GM19463 (cell line): ENCODE results near the gene CHN2.

Experiments
- ATAC-seq: cut with Tn5 transposase; IDR thresholded peaks from one replicate; pipeline ENCODE4 v1.9.1; 2021; ENCODE audit warnings: mild to moderate bottlenecking, moderate library complexity; ENCODE audit not compliant: unreplicated experiment

The CHN2 gene

GRCh38 chr7:29355388-29355787, 160.8 kb downstream of the CHN2 start:
- ATAC-seq, result no peak

GRCh38 chr7:29356631-29357030, 162.1 kb downstream of the CHN2 start:
- ATAC-seq, result no peak

- no peak for ATAC-seq
Measured at GRCh38 chr7:29359482-29360093, 165.0 kb downstream of the CHN2 start.

GRCh38 chr7:29360633-29361625, 166.4 kb downstream of the CHN2 start:
- ATAC-seq, result no peak

GRCh38 chr7:29362380-29362779, 167.8 kb downstream of the CHN2 start:
- no peak for ATAC-seq

GRCh38 chr7:29363636-29364425, 169.3 kb downstream of the CHN2 start:
- no peak for ATAC-seq

- no peak for ATAC-seq
Measured at GRCh38 chr7:29364661-29365060, 170.1 kb downstream of the CHN2 start.

- ATAC-seq, result no peak
Measured at GRCh38 chr7:29365423-29365822, 170.8 kb downstream of the CHN2 start.

- ATAC-seq, result no peak
Measured at GRCh38 chr7:29367784-29368183, 173.2 kb downstream of the CHN2 start.

GRCh38 chr7:29369909-29370488, 175.4 kb downstream of the CHN2 start:
- ATAC-seq, result no peak

GRCh38 chr7:29370531-29371314, 176.1 kb downstream of the CHN2 start:
- no peak for ATAC-seq

- ATAC-seq, result no peak
Measured at GRCh38 chr7:29371472-29371871, 176.9 kb downstream of the CHN2 start.

- no peak for ATAC-seq
Measured at GRCh38 chr7:29372351-29373090, 177.9 kb downstream of the CHN2 start.

- ATAC-seq, result no peak
Measured at GRCh38 chr7:29375641-29376562, 181.3 kb downstream of the CHN2 start.

- no peak for ATAC-seq
Measured at GRCh38 chr7:29377718-29378117, 183.1 kb downstream of the CHN2 start.

GRCh38 chr7:29379551-29379950, 185.0 kb downstream of the CHN2 start:
- no peak for ATAC-seq

GRCh38 chr7:29381206-29382094, 186.9 kb downstream of the CHN2 start:
- no peak for ATAC-seq
